GM23338 (cell line): ENCODE results near the gene RECQL5. TPM values are rescaled to one million over a fixed set of nuclear protein-coding genes. Genes with fewer than 3 reads are reported as not detected.
A peak's percentile ranks its signal among the peaks of the same experiment; 100 is the strongest.

Experiments used
- ATAC-seq: fragments of 200-7000 bp; cut with Tn5 transposase; 3 replicates; pipeline ENCODE4 v1.9.1; 2020
- DNase-seq: peaks from one replicate; pipeline ENCODE4 v3.0.0-alpha.2; 2015; ENCODE audit warnings: low spot score
- H2AFZ ChIP-seq: fragments of 200-600 bp; sonication (generic); 2 replicates; pipeline ENCODE4 v1.8.0; 2016; ENCODE audit warnings: antibody characterized with exemption, mild to moderate bottlenecking, moderate library complexity
- H3F3A ChIP-seq: fragments of 200-600 bp; sonication (generic); replicated peaks from 2 replicates; pipeline ENCODE4 v1.8.0; 2017; ENCODE audit warnings: antibody characterized with exemption, mixed run types, low read depth
- H3K27ac ChIP-seq: fragments of 200-600 bp; sonication (generic); 2 replicates; pipeline ENCODE4 v1.6.1; 2016; ENCODE audit warnings: low read depth
- H3K27me3 ChIP-seq: fragments of 200-600 bp; sonication (generic); 2 replicates; pipeline ENCODE4 v1.8.0; 2016; ENCODE audit warnings: mild to moderate bottlenecking, mixed run types, moderate library complexity; ENCODE audit not compliant: insufficient read depth
- H3K36me3 ChIP-seq: fragments of 200-600 bp; sonication (generic); 2 replicates; pipeline ENCODE4 v1.8.0; 2016; ENCODE audit warnings: mild to moderate bottlenecking; ENCODE audit not compliant: insufficient read depth
- H3K4me1 ChIP-seq: fragments of 200-600 bp; sonication (generic); 2 replicates; pipeline ENCODE4 v1.8.0; 2016; ENCODE audit warnings: mild to moderate bottlenecking, moderate library complexity; ENCODE audit not compliant: insufficient read depth
- H3K4me2 ChIP-seq: fragments of 200-600 bp; sonication (generic); 2 replicates; pipeline ENCODE4 v1.7.1; 2017; ENCODE audit warnings: mixed run types
- H3K4me3 ChIP-seq: fragments of 200-600 bp; sonication (generic); 2 replicates; pipeline ENCODE4 v1.6.1; 2016; ENCODE audit warnings: mixed run types
- H3K79me2 ChIP-seq: fragments of 200-600 bp; sonication (generic); replicated peaks from 2 replicates; pipeline ENCODE4 v1.8.0; 2017; ENCODE audit warnings: mild to moderate bottlenecking; ENCODE audit not compliant: insufficient read depth
- H3K9me2 ChIP-seq: fragments of 200-600 bp; sonication (generic); 2 replicates; pipeline ENCODE4 v1.8.0; 2017; ENCODE audit not compliant: insufficient read depth
- H4K20me1 ChIP-seq: fragments of 200-600 bp; sonication (generic); replicated peaks from 2 replicates; pipeline ENCODE4 v1.8.0; 2017; ENCODE audit warnings: mild to moderate bottlenecking; ENCODE audit not compliant: insufficient read depth
- H3K27ac Mint-ChIP-seq: 2 replicates; pipeline ENCODE4 v1.8.0; 2020; ENCODE audit warnings: inconsistent platforms, mild to moderate bottlenecking, moderate library complexity, mixed read lengths
- H3K27me3 Mint-ChIP-seq: 3 replicates; pipeline ENCODE4 v1.8.0; 2022; ENCODE audit warnings: low read depth, mild to moderate bottlenecking, moderate library complexity, mixed read lengths, inconsistent platforms; ENCODE audit not compliant: insufficient read depth, poor library complexity
- H3K36me3 Mint-ChIP-seq: 3 replicates; pipeline ENCODE4 v1.8.0; 2021; ENCODE audit warnings: low read depth, mild to moderate bottlenecking, inconsistent platforms, moderate library complexity, mixed read lengths
- H3K4me1 Mint-ChIP-seq: 3 replicates; pipeline ENCODE4 v1.8.0; 2020; ENCODE audit warnings: mild to moderate bottlenecking, inconsistent platforms, mixed read lengths
- H3K4me3 Mint-ChIP-seq: 3 replicates; pipeline ENCODE4 v1.8.0; 2021; ENCODE audit warnings: moderate library complexity, mild to moderate bottlenecking, inconsistent platforms, mixed read lengths
- H3K9me3 Mint-ChIP-seq: 3 replicates; pipeline ENCODE4 v1.8.0; 2020; ENCODE audit warnings: moderate library complexity, mild to moderate bottlenecking, inconsistent platforms, mixed read lengths
- CTCF ChIP-seq, 2 experiments: fragments of 200-600 bp in 1 of 2; sonication (generic) in 1 of 2; conservative IDR thresholded peaks; 2 replicates each; pipeline versions ENCODE4 v1.5.1 to v1.6.1; 2016 to 2017; ENCODE audit warnings: antibody characterized with exemption in 2 of 2, low read depth in 2 of 2, mild to moderate bottlenecking in 2 of 2, moderate library complexity in 1 of 2
- EZH2 ChIP-seq: fragments of 200-600 bp; sonication (generic); IDR thresholded peaks from one replicate; pipeline ENCODE4 v1.8.0; 2017; ENCODE audit warnings: antibody characterized with exemption, mild to moderate bottlenecking, low read depth; ENCODE audit not compliant: unreplicated experiment
- JUNB ChIP-seq: IDR thresholded peaks from one replicate; pipeline ENCODE4 v1.6.1; 2016; ENCODE audit warnings: antibody characterized with exemption; ENCODE audit not compliant: unreplicated experiment
- NANOG ChIP-seq: IDR thresholded peaks from 2 replicates; pipeline ENCODE4 v1.6.1; 2016; ENCODE audit warnings: antibody characterized with exemption, borderline replicate concordance
- POLR2AphosphoS5 ChIP-seq: IDR thresholded peaks from 2 replicates; pipeline ENCODE4 v1.6.1; 2016; ENCODE audit warnings: antibody characterized with exemption, low read depth
- REST ChIP-seq: IDR thresholded peaks from one replicate; pipeline ENCODE4 v1.6.1; 2018; ENCODE audit warnings: antibody characterized with exemption; ENCODE audit not compliant: unreplicated experiment
- STAT1 ChIP-seq: IDR thresholded peaks from one replicate; pipeline ENCODE4 v1.6.1; 2016; ENCODE audit warnings: antibody characterized with exemption; ENCODE audit not compliant: unreplicated experiment
- ZNF114 ChIP-seq: fragments of 250-450 bp; sonication (Bioruptor Pico); IDR thresholded peaks from 2 replicates; pipeline ENCODE4 v1.5.0; 2020; ENCODE audit warnings: mild to moderate bottlenecking, moderate library complexity
- ZNF331 ChIP-seq: fragments of 250-450 bp; sonication (Bioruptor Pico); IDR thresholded peaks from 2 replicates; pipeline ENCODE4 v1.5.0; 2020; ENCODE audit warnings: low read depth, mild to moderate bottlenecking, moderate library complexity
- polyA plus RNA-seq: library from polyadenylated mRNA; unstranded; fragments of >200 nt; fragmentation: Nextera tagmentation; extraction: Ambion mirVana; gene quantifications from 2 replicates; pipeline ENCODE4 v1.2.1, GENCODE V29; 2016
- total RNA-seq: library from RNA; depleted of rRNA; stranded (reverse); fragments of >200 nt; shearing (Covaris generic); gene quantifications from 2 replicates; pipeline ENCODE4 v1.2.3, GENCODE V29; 2014
- TF ChIP-seq, protein P1 (sequence below): fragments of 250-450 bp; sonication (Bioruptor Pico); IDR thresholded peaks from 2 replicates; pipeline ENCODE4 v1.5.0; 2020; ENCODE audit warnings: mild to moderate bottlenecking, moderate library complexity
- TF ChIP-seq, protein P2 (sequence below): IDR thresholded peaks from 2 replicates; pipeline ENCODE4 v1.6.1; 2016; ENCODE audit warnings: antibody characterized with exemption

The RECQL5 gene
- total and polyA plus RNA-seq, 2 experiments from 2014 or later = 20.0 to 23.3 TPM

DNA sequence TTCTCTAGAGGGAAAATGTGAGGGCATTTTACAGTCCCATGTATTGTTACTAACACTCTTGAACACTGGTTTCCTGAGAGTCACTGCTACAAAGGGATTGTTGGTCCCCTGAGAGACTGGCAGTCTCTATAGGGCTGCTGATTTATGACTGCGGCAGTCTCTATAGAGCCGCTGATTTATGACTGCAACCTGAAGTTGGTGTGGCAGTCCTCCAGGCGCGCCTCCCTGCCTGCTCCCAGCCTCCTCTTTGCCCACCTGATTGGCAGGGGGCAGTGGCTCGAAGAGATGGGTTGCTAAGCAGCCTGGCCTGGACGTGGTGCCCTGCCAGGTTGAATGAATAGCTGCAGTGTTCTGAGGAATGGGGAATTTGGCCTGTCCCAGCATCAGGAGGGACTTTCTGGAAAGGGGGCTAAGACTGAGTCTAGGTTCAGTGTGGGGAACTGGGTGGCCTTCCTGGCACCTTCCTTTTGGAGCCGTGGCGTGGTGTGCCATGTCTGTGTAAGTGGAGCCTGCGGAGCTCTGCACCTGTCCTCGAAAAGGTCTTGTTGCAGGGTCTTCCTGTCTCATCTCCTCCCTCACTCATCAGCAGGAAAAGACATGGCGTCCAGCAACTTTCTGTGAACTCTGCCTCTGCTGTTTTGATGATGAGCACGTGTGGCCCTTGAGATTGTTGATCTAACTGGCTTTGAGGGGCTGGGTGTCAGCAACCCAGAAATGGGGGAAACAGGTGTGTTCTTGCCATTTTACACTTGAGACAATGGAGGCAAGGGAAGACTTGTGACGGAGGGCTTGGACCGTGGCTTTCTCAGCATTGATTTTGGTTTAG is 25.1 kb upstream of the RECQL5 start:
- no peaks in the 10 kb centered on the region for H3K9me2 ChIP-seq
- Mint-ChIP-seq H3K27ac (peak overlapping the region; percentile 77), H3K9me3 (no peaks in the 10 kb centered on the region), H3K4me1 (peaks cover 24% of the 10 kb centered on the region), H3K27me3 (peaks cover 18% of the 10 kb centered on the region), H3K36me3 (peaks cover 16% of the 10 kb centered on the region; the same call in 2 of the 3 replicates), H3K4me3 (no peak overlapping the region)
- H3K4me2 ChIP-seq = no peak overlapping the region
- H3K4me3 ChIP-seq = no peak overlapping the region
- ATAC-seq (no peak), DNase-seq (no peak)
- TF ChIP-seq REST = no peak
- TF ChIP-seq, protein P1, sequence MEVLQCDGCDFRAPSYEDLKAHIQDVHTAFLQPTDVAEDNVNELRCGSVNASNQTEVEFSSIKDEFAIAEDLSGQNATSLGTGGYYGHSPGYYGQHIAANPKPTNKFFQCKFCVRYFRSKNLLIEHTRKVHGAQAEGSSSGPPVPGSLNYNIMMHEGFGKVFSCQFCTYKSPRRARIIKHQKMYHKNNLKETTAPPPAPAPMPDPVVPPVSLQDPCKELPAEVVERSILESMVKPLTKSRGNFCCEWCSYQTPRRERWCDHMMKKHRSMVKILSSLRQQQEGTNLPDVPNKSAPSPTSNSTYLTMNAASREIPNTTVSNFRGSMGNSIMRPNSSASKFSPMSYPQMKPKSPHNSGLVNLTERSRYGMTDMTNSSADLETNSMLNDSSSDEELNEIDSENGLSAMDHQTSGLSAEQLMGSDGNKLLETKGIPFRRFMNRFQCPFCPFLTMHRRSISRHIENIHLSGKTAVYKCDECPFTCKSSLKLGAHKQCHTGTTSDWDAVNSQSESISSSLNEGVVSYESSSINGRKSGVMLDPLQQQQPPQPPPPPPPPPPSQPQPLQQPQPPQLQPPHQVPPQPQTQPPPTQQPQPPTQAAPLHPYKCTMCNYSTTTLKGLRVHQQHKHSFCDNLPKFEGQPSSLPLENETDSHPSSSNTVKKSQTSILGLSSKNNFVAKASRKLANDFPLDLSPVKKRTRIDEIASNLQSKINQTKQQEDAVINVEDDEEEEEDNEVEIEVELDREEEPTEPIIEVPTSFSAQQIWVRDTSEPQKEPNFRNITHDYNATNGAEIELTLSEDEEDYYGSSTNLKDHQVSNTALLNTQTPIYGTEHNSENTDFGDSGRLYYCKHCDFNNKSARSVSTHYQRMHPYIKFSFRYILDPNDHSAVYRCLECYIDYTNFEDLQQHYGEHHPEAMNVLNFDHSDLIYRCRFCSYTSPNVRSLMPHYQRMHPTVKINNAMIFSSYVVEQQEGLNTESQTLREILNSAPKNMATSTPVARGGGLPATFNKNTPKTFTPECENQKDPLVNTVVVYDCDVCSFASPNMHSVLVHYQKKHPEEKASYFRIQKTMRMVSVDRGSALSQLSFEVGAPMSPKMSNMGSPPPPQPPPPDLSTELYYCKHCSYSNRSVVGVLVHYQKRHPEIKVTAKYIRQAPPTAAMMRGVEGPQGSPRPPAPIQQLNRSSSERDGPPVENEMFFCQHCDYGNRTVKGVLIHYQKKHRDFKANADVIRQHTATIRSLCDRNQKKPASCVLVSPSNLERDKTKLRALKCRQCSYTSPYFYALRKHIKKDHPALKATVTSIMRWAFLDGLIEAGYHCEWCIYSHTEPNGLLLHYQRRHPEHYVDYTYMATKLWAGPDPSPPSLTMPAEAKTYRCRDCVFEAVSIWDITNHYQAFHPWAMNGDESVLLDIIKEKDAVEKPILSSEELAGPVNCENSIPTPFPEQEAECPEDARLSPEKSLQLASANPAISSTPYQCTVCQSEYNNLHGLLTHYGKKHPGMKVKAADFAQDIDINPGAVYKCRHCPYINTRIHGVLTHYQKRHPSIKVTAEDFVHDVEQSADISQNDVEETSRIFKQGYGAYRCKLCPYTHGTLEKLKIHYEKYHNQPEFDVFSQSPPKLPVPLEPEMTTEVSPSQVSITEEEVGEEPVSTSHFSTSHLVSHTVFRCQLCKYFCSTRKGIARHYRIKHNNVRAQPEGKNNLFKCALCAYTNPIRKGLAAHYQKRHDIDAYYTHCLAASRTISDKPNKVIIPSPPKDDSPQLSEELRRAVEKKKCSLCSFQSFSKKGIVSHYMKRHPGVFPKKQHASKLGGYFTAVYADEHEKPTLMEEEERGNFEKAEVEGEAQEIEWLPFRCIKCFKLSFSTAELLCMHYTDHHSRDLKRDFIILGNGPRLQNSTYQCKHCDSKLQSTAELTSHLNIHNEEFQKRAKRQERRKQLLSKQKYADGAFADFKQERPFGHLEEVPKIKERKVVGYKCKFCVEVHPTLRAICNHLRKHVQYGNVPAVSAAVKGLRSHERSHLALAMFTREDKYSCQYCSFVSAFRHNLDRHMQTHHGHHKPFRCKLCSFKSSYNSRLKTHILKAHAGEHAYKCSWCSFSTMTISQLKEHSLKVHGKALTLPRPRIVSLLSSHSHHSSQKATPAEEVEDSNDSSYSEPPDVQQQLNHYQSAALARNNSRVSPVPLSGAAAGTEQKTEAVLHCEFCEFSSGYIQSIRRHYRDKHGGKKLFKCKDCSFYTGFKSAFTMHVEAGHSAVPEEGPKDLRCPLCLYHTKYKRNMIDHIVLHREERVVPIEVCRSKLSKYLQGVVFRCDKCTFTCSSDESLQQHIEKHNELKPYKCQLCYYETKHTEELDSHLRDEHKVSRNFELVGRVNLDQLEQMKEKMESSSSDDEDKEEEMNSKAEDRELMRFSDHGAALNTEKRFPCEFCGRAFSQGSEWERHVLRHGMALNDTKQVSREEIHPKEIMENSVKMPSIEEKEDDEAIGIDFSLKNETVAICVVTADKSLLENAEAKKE = no peak
- TF ChIP-seq CTCF (conservative IDR thresholded peaks at IDR 0.05; ENCODE audit: low read depth in 2 of 2) = no peak
- TF ChIP-seq POLR2AphosphoS5 = no peak
- TF ChIP-seq ZNF114 (CRISPR knock-in tag) = no peak
- TF ChIP-seq EZH2 = no peak
- TF ChIP-seq ZNF331 (CRISPR knock-in tag) = no peak
- no peak for TF ChIP-seq NANOG
- no peak for TF ChIP-seq JUNB
- TF ChIP-seq STAT1 = no peak
- TF ChIP-seq, protein P2, sequence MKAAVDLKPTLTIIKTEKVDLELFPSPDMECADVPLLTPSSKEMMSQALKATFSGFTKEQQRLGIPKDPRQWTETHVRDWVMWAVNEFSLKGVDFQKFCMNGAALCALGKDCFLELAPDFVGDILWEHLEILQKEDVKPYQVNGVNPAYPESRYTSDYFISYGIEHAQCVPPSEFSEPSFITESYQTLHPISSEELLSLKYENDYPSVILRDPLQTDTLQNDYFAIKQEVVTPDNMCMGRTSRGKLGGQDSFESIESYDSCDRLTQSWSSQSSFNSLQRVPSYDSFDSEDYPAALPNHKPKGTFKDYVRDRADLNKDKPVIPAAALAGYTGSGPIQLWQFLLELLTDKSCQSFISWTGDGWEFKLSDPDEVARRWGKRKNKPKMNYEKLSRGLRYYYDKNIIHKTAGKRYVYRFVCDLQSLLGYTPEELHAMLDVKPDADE = no peak
- peaks cover 11% of the 10 kb centered on the region for H4K20me1 ChIP-seq
- no peaks in the 10 kb centered on the region for H3K27me3 ChIP-seq
- H3K36me3 ChIP-seq = no peaks in the 10 kb centered on the region
- no peaks in the 10 kb centered on the region for H3K4me1 ChIP-seq
- no peak overlapping the region for H3K27ac ChIP-seq
- H3F3A ChIP-seq = no peaks in the 10 kb centered on the region
- no peak overlapping the region for H2AFZ ChIP-seq
- H3K79me2 ChIP-seq = peaks cover 48% of the 10 kb centered on the region
